Esophagus muscularis mucosa (tissue), 4 donors: ENCODE data around the gene PEX16.

ENCODE experiments used
- EP300 ChIP-seq: sonication (generic); formaldehyde crosslinking; IDR thresholded peaks from one replicate; pipeline ENCODE4 v1.6.1; 2017; ENCODE audit warnings: antibody characterized with exemption
- POLR2A ChIP-seq: fragments of 450-650 bp; IDR thresholded peaks from one replicate; pipeline ENCODE4 v1.6.1; 2017; ENCODE audit warnings: antibody characterized with exemption, moderate library complexity, mild to moderate bottlenecking, low read depth
- POLR2AphosphoS5 ChIP-seq, 2 donors: sonication (generic); formaldehyde crosslinking; IDR thresholded peaks; one replicate each; pipeline ENCODE4 v1.6.1; 2017; ENCODE audit warnings: antibody characterized with exemption in 2 of 2
- TF ChIP-seq, protein P1 (sequence below), 3 experiments: fragments of 200-600 bp in 2 of 3; fragments of 450-650 bp in 1 of 3; sonication (generic) in 2 of 3; IDR thresholded peaks; one replicate each; pipeline ENCODE4 v1.5.1; 2017 to 2019; ENCODE audit warnings: antibody characterized with exemption in 3 of 3, mild to moderate bottlenecking in 2 of 3, moderate library complexity in 1 of 3

- TF ChIP-seq POLR2A (no peak), POLR2AphosphoS5 (IDR thresholded peaks at IDR 0.05) (no peak), EP300 (no peak)
- TF ChIP-seq, protein P1, sequence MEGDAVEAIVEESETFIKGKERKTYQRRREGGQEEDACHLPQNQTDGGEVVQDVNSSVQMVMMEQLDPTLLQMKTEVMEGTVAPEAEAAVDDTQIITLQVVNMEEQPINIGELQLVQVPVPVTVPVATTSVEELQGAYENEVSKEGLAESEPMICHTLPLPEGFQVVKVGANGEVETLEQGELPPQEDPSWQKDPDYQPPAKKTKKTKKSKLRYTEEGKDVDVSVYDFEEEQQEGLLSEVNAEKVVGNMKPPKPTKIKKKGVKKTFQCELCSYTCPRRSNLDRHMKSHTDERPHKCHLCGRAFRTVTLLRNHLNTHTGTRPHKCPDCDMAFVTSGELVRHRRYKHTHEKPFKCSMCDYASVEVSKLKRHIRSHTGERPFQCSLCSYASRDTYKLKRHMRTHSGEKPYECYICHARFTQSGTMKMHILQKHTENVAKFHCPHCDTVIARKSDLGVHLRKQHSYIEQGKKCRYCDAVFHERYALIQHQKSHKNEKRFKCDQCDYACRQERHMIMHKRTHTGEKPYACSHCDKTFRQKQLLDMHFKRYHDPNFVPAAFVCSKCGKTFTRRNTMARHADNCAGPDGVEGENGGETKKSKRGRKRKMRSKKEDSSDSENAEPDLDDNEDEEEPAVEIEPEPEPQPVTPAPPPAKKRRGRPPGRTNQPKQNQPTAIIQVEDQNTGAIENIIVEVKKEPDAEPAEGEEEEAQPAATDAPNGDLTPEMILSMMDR (IDR thresholded peaks at IDR 0.05), result no peak
Measured at GRCh38 chr11:45945397-45945999, 27.8 kb upstream of the PEX16 start.
